ENCODE data around the gene CCR8.

The CCR8 gene

GRCh38 chr3:39378957-39379777, 49.7 kb downstream of the CCR8 start:
- Histone ChIP-seq H3K27me3 (peaks cover 3% of the 10 kb centered on the region), H3K4me1 (ENCODE audit: control insufficient read depth in 1 of 2, insufficient read depth in 1 of 2, low read depth in 1 of 2, low read length in 1 of 2) (peaks cover 11 to 13% of the 10 kb centered on the region in 2 experiments), H3K36me3 (no peaks in the 10 kb centered on the region), H3K9me3 (no peaks in the 10 kb centered on the region), H3K27ac (no peak overlapping the region), H3K4me3 (ENCODE audit: low read depth in 1 of 2, low read length in 1 of 2) (no peak overlapping the region)
- TF ChIP-seq CTCF (IDR thresholded peaks at IDR 0.05): no peak

- no peaks in the 10 kb centered on the region for H3K36me3 ChIP-seq
Observed at GRCh38 chr3:39379778-39380155, 50.3 kb downstream of the CCR8 start.

GRCh38 chr3:39381432-39381831, 51.9 kb downstream of the CCR8 start:
- no peak overlapping the region for H3K27ac ChIP-seq
- no peaks in the 10 kb centered on the region for H3K36me3 ChIP-seq
- no peak for TF ChIP-seq CTCF (IDR thresholded peaks at IDR 0.05)
- H3K27me3 ChIP-seq: no peaks in the 10 kb centered on the region
- peaks cover 11 to 15% of the 10 kb centered on the region in 2 experiments for H3K4me1 ChIP-seq (ENCODE audit: control insufficient read depth in 1 of 2, insufficient read depth in 1 of 2, low read depth in 1 of 2, low read length in 1 of 2)
- H3K9me3 ChIP-seq: no peaks in the 10 kb centered on the region
- no peak overlapping the region for H3K4me3 ChIP-seq (ENCODE audit: low read depth in 1 of 2, low read length in 1 of 2)

More at GRCh38 chr3:39379778-39380155, 50.3 kb downstream of the CCR8 start:
- Histone ChIP-seq H3K9me3 (no peaks in the 10 kb centered on the region), H3K4me1 (ENCODE audit: control insufficient read depth in 1 of 2, insufficient read depth in 1 of 2, low read depth in 1 of 2, low read length in 1 of 2) (peaks cover 11 to 15% of the 10 kb centered on the region in 2 experiments), H3K27me3 (peaks cover 3% of the 10 kb centered on the region), H3K4me3 (ENCODE audit: low read depth in 1 of 2, low read length in 1 of 2) (no peak overlapping the region), H3K27ac (no peak overlapping the region)
- TF ChIP-seq CTCF (IDR thresholded peaks at IDR 0.05): no peak

All from neutrophil (primary cell).